ENCODE data around the gene CARMIL1.

CARMIL1 gene

DNA sequence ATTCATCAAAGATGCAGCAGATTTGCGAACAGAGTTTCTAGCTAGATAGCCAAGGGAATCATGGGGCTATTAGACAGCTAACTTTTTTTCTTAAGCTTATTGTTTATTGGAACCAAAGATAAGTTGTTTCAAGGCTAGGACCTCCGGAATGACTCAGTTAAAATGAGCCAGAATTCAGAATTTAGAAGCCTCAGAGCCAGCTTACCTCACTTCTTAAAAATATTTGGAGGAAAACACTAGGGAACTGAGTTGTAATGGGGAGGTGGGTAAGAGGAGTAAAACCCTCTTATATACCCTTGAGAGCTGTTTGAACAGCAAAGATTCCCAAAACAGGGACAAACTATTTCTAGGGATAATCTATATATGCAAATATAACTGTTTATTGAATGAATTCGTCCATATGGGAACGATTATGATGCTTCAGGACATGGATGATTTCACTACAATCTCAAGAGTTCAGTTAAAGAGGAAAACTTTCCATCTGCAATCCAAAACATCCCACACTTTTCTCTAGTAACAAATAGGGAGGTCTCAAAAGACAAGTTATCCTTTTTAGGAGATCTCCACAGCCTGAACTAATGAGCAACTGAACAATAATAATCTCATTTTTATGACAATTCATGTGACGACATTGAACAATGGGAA lies 12.6 kb upstream of the CARMIL1 start:
- no peaks in the 10 kb centered on the region; the same call in 1 of the 2 replicates for H3K9me3 ChIP-seq
- H3K27me3 ChIP-seq, result no peaks in the 10 kb centered on the region

DNA sequence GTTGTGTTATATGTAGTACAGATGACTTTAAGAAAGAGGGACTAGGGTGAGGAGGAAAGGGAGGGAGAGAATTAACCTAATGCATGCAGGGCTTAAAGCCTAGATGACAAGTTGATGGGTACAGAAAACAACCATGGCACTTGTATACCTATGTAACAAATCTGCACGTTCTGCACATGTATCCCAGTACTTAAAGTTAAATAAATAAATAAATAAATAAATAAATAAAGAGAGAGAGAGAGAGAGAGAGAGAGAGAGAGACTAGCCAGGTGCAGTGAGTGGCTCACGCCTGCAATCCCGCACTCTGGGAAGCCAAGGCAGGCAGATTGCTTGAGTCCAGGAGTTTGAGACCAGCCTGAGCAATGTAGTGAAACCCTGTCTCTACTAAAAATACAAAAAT lies 11.5 kb upstream of the CARMIL1 start:
- no peaks in the 10 kb centered on the region; the same call in 1 of the 2 replicates for H3K9me3 ChIP-seq
- no peaks in the 10 kb centered on the region for H3K36me3 ChIP-seq
- TF ChIP-seq, protein P1, sequence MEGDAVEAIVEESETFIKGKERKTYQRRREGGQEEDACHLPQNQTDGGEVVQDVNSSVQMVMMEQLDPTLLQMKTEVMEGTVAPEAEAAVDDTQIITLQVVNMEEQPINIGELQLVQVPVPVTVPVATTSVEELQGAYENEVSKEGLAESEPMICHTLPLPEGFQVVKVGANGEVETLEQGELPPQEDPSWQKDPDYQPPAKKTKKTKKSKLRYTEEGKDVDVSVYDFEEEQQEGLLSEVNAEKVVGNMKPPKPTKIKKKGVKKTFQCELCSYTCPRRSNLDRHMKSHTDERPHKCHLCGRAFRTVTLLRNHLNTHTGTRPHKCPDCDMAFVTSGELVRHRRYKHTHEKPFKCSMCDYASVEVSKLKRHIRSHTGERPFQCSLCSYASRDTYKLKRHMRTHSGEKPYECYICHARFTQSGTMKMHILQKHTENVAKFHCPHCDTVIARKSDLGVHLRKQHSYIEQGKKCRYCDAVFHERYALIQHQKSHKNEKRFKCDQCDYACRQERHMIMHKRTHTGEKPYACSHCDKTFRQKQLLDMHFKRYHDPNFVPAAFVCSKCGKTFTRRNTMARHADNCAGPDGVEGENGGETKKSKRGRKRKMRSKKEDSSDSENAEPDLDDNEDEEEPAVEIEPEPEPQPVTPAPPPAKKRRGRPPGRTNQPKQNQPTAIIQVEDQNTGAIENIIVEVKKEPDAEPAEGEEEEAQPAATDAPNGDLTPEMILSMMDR (IDR thresholded peaks at IDR 0.05; ENCODE audit: low read depth, low read length), result no peak

More for the DNA sequence above, 12.6 kb upstream of the CARMIL1 start:
- peaks cover 8% of the 10 kb centered on the region for H3K4me1 ChIP-seq
- no peak overlapping the region for H3K4me3 ChIP-seq (ENCODE audit: low read depth, low read length)
- no peaks in the 10 kb centered on the region for H3K36me3 ChIP-seq
- no peak for DNase-seq
- TF ChIP-seq, protein P1 (IDR thresholded peaks at IDR 0.05; ENCODE audit: low read depth, low read length), result no peak

DNA sequence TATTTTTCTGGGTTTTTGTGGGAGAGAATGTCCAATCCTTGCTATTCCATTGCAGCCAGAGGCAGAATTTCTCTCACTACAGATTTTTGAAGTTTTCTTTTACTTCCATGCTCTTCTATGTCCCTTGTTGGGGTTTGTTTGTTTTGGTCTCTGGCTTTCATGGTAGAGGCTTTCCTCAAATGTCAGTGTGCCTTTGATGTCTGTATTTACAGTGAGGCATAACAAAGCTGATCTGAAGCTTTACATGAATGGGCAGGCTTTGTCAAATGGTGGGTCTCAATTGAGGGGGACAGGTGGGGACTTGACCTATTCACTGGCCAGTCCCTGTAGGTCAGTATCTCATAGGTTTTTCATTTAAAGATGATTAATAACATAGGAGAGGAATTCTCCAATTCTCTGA lies 8.6 kb upstream of the CARMIL1 start:
- H3K4me3 ChIP-seq (ENCODE audit: low read depth, low read length), result no peak overlapping the region

More for the DNA sequence above, 11.5 kb upstream of the CARMIL1 start:
- DNase-seq, result no peak
- Histone ChIP-seq H3K4me1 (peaks cover 8% of the 10 kb centered on the region), H3K4me3 (ENCODE audit: low read depth, low read length) (no peak overlapping the region), H3K27me3 (no peaks in the 10 kb centered on the region)

DNA sequence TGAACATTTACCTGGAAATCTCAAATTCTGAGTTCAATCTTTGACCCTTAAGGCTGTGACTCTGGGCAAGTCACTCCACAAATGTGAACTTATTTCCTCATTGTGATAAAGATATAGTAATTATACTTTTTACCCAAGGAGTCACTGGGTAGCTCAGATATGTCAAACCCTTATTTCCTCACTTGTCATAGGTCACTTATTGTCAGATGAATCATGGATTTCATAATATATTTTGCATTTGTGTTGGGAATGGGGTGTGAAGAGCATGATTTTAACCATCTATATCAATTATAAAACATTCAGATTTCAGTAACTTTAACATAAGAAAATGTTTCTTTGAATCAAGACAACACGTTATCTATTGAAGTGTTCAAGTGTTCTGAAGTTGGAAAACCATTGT lies 3.7 kb upstream of the CARMIL1 start:
- H3K4me3 ChIP-seq (ENCODE audit: low read depth, low read length), result no peak overlapping the region
- H3K4me1 ChIP-seq, result peaks cover 7% of the 10 kb centered on the region
- TF ChIP-seq, protein P1 (IDR thresholded peaks at IDR 0.05; ENCODE audit: low read depth, low read length), result no peak
- H3K9me3 ChIP-seq, result no peaks in the 10 kb centered on the region
- no peaks in the 10 kb centered on the region for H3K36me3 ChIP-seq
- DNase-seq, result no peak
- no peaks in the 10 kb centered on the region for H3K27me3 ChIP-seq

More for the DNA sequence above, 8.6 kb upstream of the CARMIL1 start:
- TF ChIP-seq, protein P1 (IDR thresholded peaks at IDR 0.05; ENCODE audit: low read depth, low read length), result no peak
- H3K9me3 ChIP-seq, result no peaks in the 10 kb centered on the region
- no peaks in the 10 kb centered on the region for H3K27me3 ChIP-seq
- no peaks in the 10 kb centered on the region for H3K36me3 ChIP-seq
- no peak for DNase-seq
- no peaks in the 10 kb centered on the region for H3K4me1 ChIP-seq

DNA sequence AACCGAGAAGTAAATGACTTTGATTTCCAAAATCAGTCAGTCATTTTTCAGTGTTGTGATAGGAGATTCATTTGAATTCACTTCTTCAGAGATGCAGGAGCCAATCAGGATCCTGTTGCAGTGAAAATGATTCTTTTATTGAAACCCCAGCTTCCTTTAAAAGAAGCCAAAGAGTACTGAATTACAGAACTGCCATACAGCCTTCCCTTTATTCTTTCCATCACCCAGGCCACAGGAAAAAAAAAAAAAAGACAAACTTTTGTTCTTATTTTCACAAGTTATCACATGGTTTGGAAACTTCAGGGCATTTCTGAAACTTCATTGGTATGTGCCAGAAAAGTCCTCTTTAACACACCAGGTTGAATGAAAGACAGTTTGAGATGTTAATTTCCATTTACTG lies 1.8 kb upstream of the CARMIL1 start:
- TF ChIP-seq, protein P1 (IDR thresholded peaks at IDR 0.05; ENCODE audit: low read depth, low read length), result no peak
- no peak for DNase-seq
- H3K9me3 ChIP-seq, result no peaks in the 10 kb centered on the region
- peaks cover 7% of the 10 kb centered on the region for H3K4me1 ChIP-seq
- H3K4me3 ChIP-seq (ENCODE audit: low read depth, low read length), result no peak overlapping the region
- H3K36me3 ChIP-seq, result no peaks in the 10 kb centered on the region
- H3K27me3 ChIP-seq, result no peaks in the 10 kb centered on the region

DNA sequence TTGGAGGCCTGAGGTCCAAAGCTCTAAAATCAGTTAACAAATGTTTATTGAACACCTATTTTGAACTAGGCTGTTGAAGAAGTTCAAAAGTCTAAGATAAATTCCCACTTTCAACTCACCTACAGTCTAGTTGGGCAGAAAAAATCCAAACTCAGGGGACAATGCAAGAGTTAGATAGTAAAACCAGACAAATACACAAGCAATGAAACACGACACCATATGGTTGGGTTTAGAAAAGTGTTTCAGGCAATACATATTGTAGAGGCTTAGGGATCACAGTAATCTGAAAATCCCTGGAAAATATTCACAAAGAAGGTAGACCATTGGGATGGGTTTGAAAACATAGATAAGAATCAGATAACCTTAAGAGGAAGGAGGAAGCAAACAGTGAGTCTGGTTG lies 1.3 kb upstream of the CARMIL1 start:
- Histone ChIP-seq H3K36me3 (no peaks in the 10 kb centered on the region), H3K27me3 (no peaks in the 10 kb centered on the region), H3K9me3 (no peaks in the 10 kb centered on the region), H3K4me3 (ENCODE audit: low read depth, low read length) (no peak overlapping the region), H3K4me1 (peaks cover 7% of the 10 kb centered on the region)
- TF ChIP-seq, protein P1 (IDR thresholded peaks at IDR 0.05; ENCODE audit: low read depth, low read length), result no peak
- DNase-seq, result no peak

All from BE2C (cell line).